GM12878 (cell line): ENCODE results near the gene PROSER3. TPM values are rescaled to one million over a fixed set of nuclear protein-coding genes. Genes with fewer than 3 reads are reported as not detected.

ENCODE experiments used
- ATAC-seq: fragments of 200-7000 bp; cut with Tn5 transposase; 3 replicates; pipeline ENCODE4 v1.9.1; 2020; ENCODE audit warnings: mild to moderate bottlenecking, moderate library complexity
- BruUV-seq: library from RNA; stranded (reverse); fragments of 400-500 nt; replicated peaks from 2 replicates; lab custom pipeline; 2021; lab: Mats Ljungman, UMichigan
- CTCF ChIA-PET: fragments of 300-600 bp; sonication (Branson Sonifier 250); formaldehyde crosslinking; extraction: SDS; loops from one replicate; lab custom pipeline; 2021; ENCODE audit warnings: inconsistent platforms; lab: Yijun Ruan, JAX
- POLR2A ChIA-PET: fragments of 350-600 bp; formaldehyde crosslinking; extraction: SDS; loops from one replicate; lab custom pipeline; 2021; ENCODE audit warnings: inconsistent platforms; lab: Charles Lee
- RAD21 ChIA-PET: fragments of 300-600 bp; sonication (Branson Sonifier 250); formaldehyde crosslinking; loops from one replicate; lab custom pipeline; 2023; ENCODE audit warnings: antibody characterized with exemption; ENCODE audit not compliant: unreplicated experiment; lab: Charles Lee
- SMC1A ChIA-PET: fragments of 300-600 bp; sonication (Branson Sonifier 250); formaldehyde crosslinking; loops from one replicate; lab custom pipeline; 2023; ENCODE audit not compliant: unreplicated experiment, uncharacterized antibody; lab: Charles Lee
- DNase-seq: peaks from one replicate; pipeline ENCODE4 v3.0.0-alpha.2; 2011; ENCODE audit warnings: low read depth, low spot score
- FAIRE-seq: peaks from 3 replicates; lab custom pipeline; 2011; peaks lifted over from hg19 to GRCh38; lab: Jason Lieb, UNC
- H2AFZ ChIP-seq: 2 replicates; pipeline ENCODE4 v1.6.0; 2011; ENCODE audit warnings: low read depth, low read length, control low read depth; ENCODE audit not compliant: control insufficient read depth
- H3K27ac ChIP-seq: 2 replicates; pipeline ENCODE4 v1.5.1; 2011; ENCODE audit warnings: control low read depth; ENCODE audit not compliant: control insufficient read depth, insufficient read depth
- H3K27me3 ChIP-seq, 2 experiments: replicated peaks in 1 of 2; 2 replicates each; pipeline versions ENCODE4 v1.6.0 to v1.6.1; 2011; ENCODE audit warnings: low read length in 1 of 2; ENCODE audit not compliant: control insufficient read depth in 2 of 2, insufficient read depth in 2 of 2
- H3K36me3 ChIP-seq, 2 experiments: 2 replicates each; pipeline ENCODE4 v1.5.1; 2011; ENCODE audit warnings: low read length in 1 of 2; ENCODE audit not compliant: control insufficient read depth in 2 of 2, insufficient read depth in 2 of 2
- H3K4me1 ChIP-seq: 2 replicates; pipeline ENCODE4 v1.6.1; 2011; ENCODE audit warnings: mild to moderate bottlenecking, low read length, moderate library complexity, mixed read lengths; ENCODE audit not compliant: control insufficient read depth, insufficient read depth
- H3K4me2 ChIP-seq: 2 replicates; pipeline ENCODE4 v1.6.0; 2011; ENCODE audit warnings: control low read depth; ENCODE audit not compliant: control insufficient read depth, insufficient read depth
- H3K4me3 ChIP-seq: fragments of 200-600 bp; sonication (generic); 2 replicates; pipeline ENCODE4 v1.5.1; 2016
- H3K79me2 ChIP-seq: 2 replicates; pipeline ENCODE4 v1.6.0; 2011; ENCODE audit warnings: low read length; ENCODE audit not compliant: control insufficient read depth, insufficient read depth
- H3K9ac ChIP-seq: 2 replicates; pipeline ENCODE4 v1.8.0; 2011; ENCODE audit warnings: low read length, control low read depth, mixed read lengths; ENCODE audit not compliant: control insufficient read depth, insufficient read depth
- H3K9me3 ChIP-seq: replicated peaks from 3 replicates; pipeline ENCODE4 v1.5.1; 2011; ENCODE audit warnings: mild to moderate bottlenecking, low read length; ENCODE audit not compliant: control insufficient read depth, insufficient read depth
- H4K20me1 ChIP-seq: 2 replicates; pipeline ENCODE4 v1.6.0; 2011; ENCODE audit not compliant: control insufficient read depth, insufficient read depth
- CBX3 ChIP-seq: fragments of 200-600 bp; sonication (generic); IDR thresholded peaks from 2 replicates; pipeline ENCODE4 v1.6.1; 2016; ENCODE audit warnings: low read depth, borderline replicate concordance
- E2F4 ChIP-seq: IDR thresholded peaks from 2 replicates; pipeline ENCODE4 v1.6.1; 2012; ENCODE audit warnings: low read depth, low read length, improper control_type of control experiment
- E2F8 ChIP-seq: fragments of 450-650 bp; IDR thresholded peaks from 2 replicates; pipeline ENCODE4 v1.6.1; 2018; ENCODE audit warnings: mild to moderate bottlenecking, low read depth, moderate library complexity; ENCODE audit not compliant: partially characterized antibody
- EP300 ChIP-seq, 2 experiments: fragments of 150-350 bp in 1 of 2; IDR thresholded peaks; 2 replicates each; pipeline ENCODE4 v1.6.1; 2011 to 2012; ENCODE audit warnings: low read depth in 2 of 2, low read length in 2 of 2, borderline replicate concordance in 1 of 2, improper control_type of control experiment in 1 of 2, inconsistent platforms in 1 of 2; ENCODE audit not compliant: control insufficient read depth in 1 of 2
- EZH2 ChIP-seq: IDR thresholded peaks from 2 replicates; pipeline ENCODE4 v1.6.1; 2012; ENCODE audit warnings: low read depth, mild to moderate bottlenecking, control low read depth, inconsistent platforms, low read length, borderline replicate concordance; ENCODE audit not compliant: control insufficient read depth
- HDGF ChIP-seq: fragments of 450-650 bp; IDR thresholded peaks from 2 replicates; pipeline ENCODE4 v1.6.1; 2016; ENCODE audit warnings: antibody characterized with exemption
- IRF5 ChIP-seq: fragments of 450-650 bp; IDR thresholded peaks from 2 replicates; pipeline ENCODE4 v1.6.1; 2017; ENCODE audit warnings: borderline replicate concordance
- MTA2 ChIP-seq: fragments of 450-650 bp; IDR thresholded peaks from 2 replicates; pipeline ENCODE4 v1.6.1; 2016; ENCODE audit warnings: low read depth, mild to moderate bottlenecking, moderate library complexity
- NFYB ChIP-seq: IDR thresholded peaks from 2 replicates; pipeline ENCODE4 v1.6.1; 2011; ENCODE audit warnings: low read depth, mild to moderate bottlenecking, low read length, improper control_type of control experiment, moderate library complexity; ENCODE audit not compliant: insufficient read depth
- NR2C1 ChIP-seq: fragments of 450-650 bp; IDR thresholded peaks from 2 replicates; pipeline ENCODE4 v1.6.1; 2017; ENCODE audit warnings: antibody characterized with exemption, mild to moderate bottlenecking, moderate library complexity
- NR2F1 ChIP-seq: fragments of 450-650 bp; conservative IDR thresholded peaks from 2 replicates; pipeline ENCODE4 v1.6.1; 2017; ENCODE audit warnings: mild to moderate bottlenecking
- PML ChIP-seq: IDR thresholded peaks from 2 replicates; pipeline ENCODE4 v1.6.1; 2012; ENCODE audit warnings: low read length, inconsistent platforms
- RUNX3 ChIP-seq: IDR thresholded peaks from 2 replicates; pipeline ENCODE4 v1.6.1; 2012; ENCODE audit warnings: low read length, inconsistent platforms
- SMAD1 ChIP-seq: fragments of 450-650 bp; IDR thresholded peaks from 2 replicates; pipeline ENCODE4 v1.6.1; 2018; ENCODE audit warnings: mild to moderate bottlenecking, low read depth; ENCODE audit not compliant: partially characterized antibody
- SREBF1 ChIP-seq: IDR thresholded peaks from 2 replicates; pipeline ENCODE4 v1.6.1; 2012; ENCODE audit warnings: mild to moderate bottlenecking, low read length
- TARDBP ChIP-seq: IDR thresholded peaks from 2 replicates; pipeline ENCODE4 v1.6.1; 2016; ENCODE audit warnings: borderline replicate concordance
- TCF12 ChIP-seq: IDR thresholded peaks from 2 replicates; pipeline ENCODE4 v1.6.1; 2011; ENCODE audit warnings: low read depth, mild to moderate bottlenecking, low read length
- ZNF384 ChIP-seq: IDR thresholded peaks from 2 replicates; pipeline ENCODE4 v1.6.1; 2012; ENCODE audit warnings: low read depth, mild to moderate bottlenecking, low read length, improper control_type of control experiment, borderline replicate concordance
- ZZZ3 ChIP-seq: IDR thresholded peaks from 2 replicates; pipeline ENCODE4 v1.6.1; 2011; ENCODE audit warnings: low read depth; ENCODE audit not compliant: control insufficient read depth, insufficient read length
- WGBS: methylation state at CpG from one replicate; pipeline ENCODE4 v1.1.6; 2016; ENCODE audit warnings: low lambda C conversion rate; ENCODE audit not compliant: insufficient replicate concordance, insufficient coverage; ENCODE audit errors: missing lambda C conversion rate; 5-methylcytosine and 5-hydroxymethylcytosine counted together
- in situ Hi-C: fragments of 300-500 bp; cut with MboI; formaldehyde crosslinking; loops from 9 replicates; pipeline ENCODE4 v1.14.3; 2018; ENCODE audit warnings: mixed read lengths
- intact Hi-C: fragments of 100-400 bp; cut with micrococcal nuclease; formaldehyde crosslinking; loops from one replicate; pipeline ENCODE4 v1.14.2; 2022; ENCODE audit not compliant: unreplicated experiment
- polyA plus RNA-seq, 11 experiments: library from polyadenylated mRNA; depleted of rRNA in 4 of 11; unstranded in 6 of 11; stranded (reverse) in 5 of 11; fragments of >200 nt; fragmentation: Nextera tagmentation in 4 of 11; fragmentation: Illumina TruSeq in 1 of 11; extraction: Ambion mirVana in 4 of 11; extraction: Trizol in 1 of 11; gene quantifications; 1 replicate in 1 of 11; 2 replicates in 10 of 11; pipeline versions ENCODE4 v1.2.1 to v1.2.3, GENCODE V29; 2011 to 2016; ENCODE audit warnings: inconsistent platforms in 2 of 11, missing spikeins in 2 of 11, low read depth in 1 of 11
- total RNA-seq, 4 experiments: library from RNA; depleted of rRNA in 3 of 4; stranded (reverse); fragments of >200 nt in 3 of 4; fragmentation: Illumina TruSeq in 1 of 4; extraction: Trizol in 1 of 4; gene quantifications; 2 replicates each; pipeline versions ENCODE4 v1.2.1 to v1.2.3, GENCODE V29; 2013 to 2021

The PROSER3 gene
- total and polyA plus RNA-seq, 10 of the 15 experiments (the other 5 are each of a cell fraction or from before 2014, with no cell fraction given): 0.85 to 25.1 (median 9.6) TPM

- Histone ChIP-seq H3K27ac (no peak overlapping the region), H3K79me2 (no peaks in the 10 kb centered on the region), H4K20me1 (no peaks in the 10 kb centered on the region), H3K9me3 (no peaks in the 10 kb centered on the region), H3K4me1 (no peaks in the 10 kb centered on the region), H2AFZ (no peak overlapping the region), H3K4me2 (no peak overlapping the region), H3K4me3 (no peak overlapping the region), H3K9ac (no peak overlapping the region), H3K36me3 (no peaks in the 10 kb centered on the region; a peak in 1 of 4 replicates), H3K27me3 (no peaks in the 10 kb centered on the region)
- in situ Hi-C loops: no loop called here
- no TSS peak for BruUV-seq
- DNase-seq (no peak), ATAC-seq (no peak), FAIRE-seq (no peak)
- ChIA-PET CTCF (interaction anchor here (0.6 to 1.3 kb wide), 2 partner anchors 83 to 277 kb away, joined by 3 read pairs; partner anchors contain the start of gene THAP8), POLR2A (interaction anchor here (0.7 to 1.7 kb wide), 3 partner anchors 29 to 65 kb away, joined by 3 to 5 read pairs (median 4); partner anchors contain the start of gene LIN37), RAD21 (interaction anchor here (1.1 to 1.3 kb wide), 2 partner anchors 29 to 37 kb away, joined by 3 to 4 read pairs; partner anchors contain the start of gene LIN37), SMC1A (interaction anchor here (0.7 kb wide), 1 partner anchor 37 kb away, joined by 3 read pairs; no protein-coding TSS in a partner anchor)
- WGBS: 60% methylated on average over 13 of the region's 19 CpGs
- TF ChIP-seq TARDBP: no peak
- TF ChIP-seq EZH2: no peak
- TF ChIP-seq HDGF: no peak
- TF ChIP-seq SREBF1: no peak
- no peak for TF ChIP-seq TCF12
- no peak for TF ChIP-seq E2F4
- no peak for TF ChIP-seq E2F8
- no peak for TF ChIP-seq ZZZ3
- no peak for TF ChIP-seq IRF5
- no peak for TF ChIP-seq RUNX3
- TF ChIP-seq EP300 (IDR thresholded peaks at IDR 0.05; ENCODE audit: borderline replicate concordance in 1 of 2, control insufficient read depth in 1 of 2, low read depth in 2 of 2, low read length in 2 of 2): no peak
- no peak for TF ChIP-seq CBX3
- no peak for TF ChIP-seq NR2C1
- no peak for TF ChIP-seq ZNF384
- no peak for TF ChIP-seq NFYB
- no peak for TF ChIP-seq SMAD1
- TF ChIP-seq PML: no peak
- no peak for TF ChIP-seq NR2F1
- no peak for TF ChIP-seq MTA2
- intact Hi-C loops: no loop called here
Observed at GRCh38 chr19:35777086-35777841, 19.3 kb downstream of the PROSER3 start.
